NT2/D1 (cell line): Measurements from ENCODE around the gene FAM193A.
"Not testable (repeated sequence)": the region's sequence is repeated elsewhere in the genome, so short reads cannot be mapped to it uniquely, and the experiment has no call there.

ENCODE experiments used
- SUZ12 ChIP-seq: IDR thresholded peaks from 2 replicates; pipeline ENCODE4 v1.6.1; 2011; ENCODE audit not compliant: insufficient read length, insufficient read depth; ENCODE audit errors: extremely low read depth
- YY1 ChIP-seq: IDR thresholded peaks from 2 replicates; pipeline ENCODE4 v1.6.1; 2011; ENCODE audit not compliant: insufficient read length, insufficient read depth
- ZNF274 ChIP-seq: IDR thresholded peaks from 2 replicates; pipeline ENCODE4 v1.6.1; 2011; ENCODE audit warnings: mild to moderate bottlenecking, low read depth, low read length

GRCh38 chr4:2592014-2592413 is 55.6 kb downstream of the FAM193A start:
- not testable (repeated sequence) for TF ChIP-seq YY1, ZNF274, SUZ12
